GM18507 (cell line): ENCODE results near the gene RNF44.
"Not testable (repeated sequence)": the region's sequence is repeated elsewhere in the genome, so short reads cannot be mapped to it uniquely, and the experiment has no call there.

Experiments
- DNase-seq: peaks from one replicate; pipeline ENCODE4 v3.0.0; 2011; ENCODE audit warnings: low read depth; ENCODE audit not compliant: insufficient read length; ENCODE audit errors: extremely low spot score
- FAIRE-seq: peaks from 2 replicates; lab custom pipeline; 2011; peaks lifted over from hg19 to GRCh38; lab: Jason Lieb, UNC

RNF44 gene

GRCh38 chr5:176553260-176554085, 16.3 kb upstream of the RNF44 start:
- DNase-seq (no peak), FAIRE-seq (no peak)

- DNase-seq (no peak), FAIRE-seq (no peak)
These were observed 15.2 kb upstream of the RNF44 start for GRCh38 chr5:176552332-176552869.

GRCh38 chr5:176550937-176551336, 13.7 kb upstream of the RNF44 start:
- not testable (repeated sequence) for DNase-seq, FAIRE-seq

GRCh38 chr5:176550275-176550831, 13.2 kb upstream of the RNF44 start:
- FAIRE-seq = no peak

GRCh38 chr5:176549871-176550270, 12.7 kb upstream of the RNF44 start:
- no peak for FAIRE-seq
- no peak for DNase-seq

More at GRCh38 chr5:176550275-176550831, 13.2 kb upstream of the RNF44 start:
- DNase-seq = no peak

- FAIRE-seq = no peak
These were observed 11.8 kb upstream of the RNF44 start, which contains the start of gene CDHR2 for GRCh38 chr5:176548967-176549444. Gene CDHR2, plus strand, starts transcription at chr5:176549342. Its CDS starts 16,011 bp downstream, at chr5:176565353.

GRCh38 chr5:176547802-176548201, 10.6 kb upstream of the RNF44 start:
- no peak for FAIRE-seq

More at GRCh38 chr5:176548967-176549444, 11.8 kb upstream of the RNF44 start, which contains the start of gene CDHR2:
- no peak for DNase-seq

GRCh38 chr5:176545737-176546509, 8.7 kb upstream of the RNF44 start:
- no peak for FAIRE-seq
- no peak for DNase-seq

More at GRCh38 chr5:176547802-176548201, 10.6 kb upstream of the RNF44 start:
- no peak for DNase-seq

- no peak for FAIRE-seq
- no peak for DNase-seq
These were observed 8.2 kb upstream of the RNF44 start for GRCh38 chr5:176545388-176545736.

GRCh38 chr5:176543428-176544182, 6.4 kb upstream of the RNF44 start:
- FAIRE-seq (peak; percentile 44), DNase-seq (no peak)

GRCh38 chr5:176542596-176543427, 5.6 kb upstream of the RNF44 start:
- no peak for DNase-seq
- no peak for FAIRE-seq

- FAIRE-seq = peak; percentile 35
- DNase-seq = no peak
These were observed 5.0 kb upstream of the RNF44 start for GRCh38 chr5:176542135-176542595.

GRCh38 chr5:176541338-176542134, 4.3 kb upstream of the RNF44 start:
- FAIRE-seq (peak; percentile 77), DNase-seq (no peak)

- no peak for DNase-seq
- FAIRE-seq = no peak
These were observed 3.7 kb upstream of the RNF44 start for GRCh38 chr5:176540956-176541337.

GRCh38 chr5:176540476-176540899, 3.3 kb upstream of the RNF44 start:
- no peak for DNase-seq
- no peak for FAIRE-seq

- DNase-seq = no peak
- FAIRE-seq = no peak
These were observed 1.8 kb upstream of the RNF44 start for GRCh38 chr5:176538989-176539384.

- FAIRE-seq (no peak), DNase-seq (no peak)
These were observed 1.2 kb upstream of the RNF44 start for GRCh38 chr5:176538230-176538988.
